KMS-11 (cell line): ENCODE results near the gene TRRAP.

Source experiments
- H2AFZ ChIP-seq: fragments of 200-600 bp; sonication (generic); 2 replicates; pipeline ENCODE4 v1.6.1; 2016; ENCODE audit warnings: antibody characterized with exemption, mixed run types, low read depth
- H3K27ac ChIP-seq: fragments of 200-600 bp; sonication (generic); 2 replicates; pipeline ENCODE4 v1.6.1; 2016; ENCODE audit warnings: mild to moderate bottlenecking, mixed run types
- H3K27me3 ChIP-seq: fragments of 200-600 bp; sonication (generic); 2 replicates; pipeline ENCODE4 v1.6.1; 2017; ENCODE audit warnings: mild to moderate bottlenecking, low read depth, mixed run types, moderate library complexity; ENCODE audit not compliant: insufficient read depth
- H3K36me3 ChIP-seq: fragments of 200-600 bp; sonication (generic); 2 replicates; pipeline ENCODE4 v1.6.1; 2017; ENCODE audit warnings: mild to moderate bottlenecking, mixed run types; ENCODE audit not compliant: insufficient read depth
- H3K4me1 ChIP-seq: fragments of 200-600 bp; sonication (generic); 2 replicates; pipeline ENCODE4 v1.6.1; 2016; ENCODE audit warnings: mild to moderate bottlenecking, low read depth, mixed run types; ENCODE audit not compliant: poor library complexity, severe bottlenecking
- H3K4me2 ChIP-seq: fragments of 200-600 bp; sonication (generic); 2 replicates; pipeline ENCODE4 v1.7.0; 2016; ENCODE audit warnings: mild to moderate bottlenecking, mixed run types
- H3K4me3 ChIP-seq: fragments of 200-600 bp; sonication (generic); IDR thresholded peaks from 2 replicates; pipeline ENCODE4 v1.6.1; 2017; ENCODE audit warnings: low read depth, low read length, mixed read lengths; ENCODE audit not compliant: insufficient read depth
- H3K79me2 ChIP-seq: fragments of 200-600 bp; sonication (generic); 2 replicates; pipeline ENCODE4 v1.6.1; 2016; ENCODE audit warnings: low read depth, mixed run types; ENCODE audit not compliant: insufficient read depth
- H3K9ac ChIP-seq: fragments of 200-600 bp; sonication (generic); 2 replicates; pipeline ENCODE4 v1.6.1; 2016; ENCODE audit warnings: mild to moderate bottlenecking, mixed run types
- H4K20me1 ChIP-seq: fragments of 200-600 bp; sonication (generic); 2 replicates; pipeline ENCODE4 v1.6.1; 2016; ENCODE audit warnings: mild to moderate bottlenecking, mixed run types; ENCODE audit not compliant: insufficient read depth
- CTCF ChIP-seq: fragments of 200-600 bp; sonication (generic); conservative IDR thresholded peaks from 2 replicates; pipeline ENCODE4 v1.6.1; 2017; ENCODE audit warnings: low read depth, mild to moderate bottlenecking, antibody characterized with exemption, low read length, moderate library complexity, mixed read lengths

TRRAP gene

GRCh38 chr7:98903246-98903645 is 24.9 kb downstream of the TRRAP start:
- H3K4me1 ChIP-seq: no peaks in the 10 kb centered on the region
- H3K9ac ChIP-seq: no peak overlapping the region
- no peaks in the 10 kb centered on the region for H4K20me1 ChIP-seq
- peaks cover 26% of the 10 kb centered on the region; the same call in 1 of the 2 replicates for H3K36me3 ChIP-seq
- H3K27ac ChIP-seq: no peak overlapping the region
- TF ChIP-seq CTCF: no peak
- no peaks in the 10 kb centered on the region for H3K79me2 ChIP-seq
- no peak overlapping the region for H2AFZ ChIP-seq
- no peaks in the 10 kb centered on the region for H3K27me3 ChIP-seq
- no peak overlapping the region for H3K4me2 ChIP-seq
- no peak overlapping the region for H3K4me3 ChIP-seq

GRCh38 chr7:98907570-98907969 is 29.2 kb downstream of the TRRAP start:
- no peaks in the 10 kb centered on the region for H4K20me1 ChIP-seq
- no peaks in the 10 kb centered on the region for H3K79me2 ChIP-seq
- peaks cover 25% of the 10 kb centered on the region; the same call in 1 of the 2 replicates for H3K36me3 ChIP-seq
- no peaks in the 10 kb centered on the region for H3K27me3 ChIP-seq
- H2AFZ ChIP-seq: no peak overlapping the region
- TF ChIP-seq CTCF: no peak
- peaks cover 24% of the 10 kb centered on the region for H3K4me1 ChIP-seq
- H3K27ac ChIP-seq: no peak overlapping the region
- no peak overlapping the region for H3K9ac ChIP-seq
- H3K4me2 ChIP-seq: no peak overlapping the region
- no peak overlapping the region for H3K4me3 ChIP-seq

- Histone ChIP-seq H3K79me2 (no peaks in the 10 kb centered on the region), H4K20me1 (no peaks in the 10 kb centered on the region), H3K36me3 (peaks cover 20% of the 10 kb centered on the region; the same call in 1 of the 2 replicates), H3K4me2 (no peak overlapping the region), H3K27ac (no peak overlapping the region), H3K9ac (no peak overlapping the region), H3K4me3 (no peak overlapping the region), H3K27me3 (no peaks in the 10 kb centered on the region), H2AFZ (no peak overlapping the region), H3K4me1 (peaks cover 34% of the 10 kb centered on the region)
- TF ChIP-seq CTCF: no peak
Observed at GRCh38 chr7:98908585-98908984, 30.3 kb downstream of the TRRAP start.

GRCh38 chr7:98909487-98909886 is 31.2 kb downstream of the TRRAP start:
- peaks cover 43% of the 10 kb centered on the region for H3K4me1 ChIP-seq

More at GRCh38 chr7:98909487-98909886, 31.2 kb downstream of the TRRAP start:
- Histone ChIP-seq H3K4me3 (no peak overlapping the region), H3K9ac (no peak overlapping the region), H3K4me2 (no peak overlapping the region), H3K27me3 (no peaks in the 10 kb centered on the region), H3K36me3 (peaks cover 15% of the 10 kb centered on the region; the same call in 1 of the 2 replicates), H2AFZ (no peak overlapping the region), H3K27ac (no peak overlapping the region), H4K20me1 (no peaks in the 10 kb centered on the region), H3K79me2 (no peaks in the 10 kb centered on the region)
- TF ChIP-seq CTCF: no peak
